IPS DF 19.7 (cell line): ENCODE data around the gene SLC16A11.
"Not testable (repeated sequence)": the region's sequence is repeated elsewhere in the genome, so short reads cannot be mapped to it uniquely, and the experiment has no call there.

Experiments
- DNase-seq: peaks from one replicate; pipeline ENCODE4 v3.0.0-alpha.2; 2013; ENCODE audit warnings: low read depth, low spot score

SLC16A11 gene

GRCh38 chr17:7010523-7010922 lies 33.4 kb downstream of the SLC16A11 start:
- no peak for DNase-seq

- no peak for DNase-seq
These were observed 36.7 kb downstream of the SLC16A11 start for GRCh38 chr17:7007143-7007542.

GRCh38 chr17:7005716-7006115 lies 38.2 kb downstream of the SLC16A11 start:
- no peak for DNase-seq

GRCh38 chr17:7004398-7005253 lies 39.3 kb downstream of the SLC16A11 start:
- DNase-seq: no peak

- no peak for DNase-seq
These were observed 40.1 kb downstream of the SLC16A11 start for GRCh38 chr17:7003745-7004144.

- DNase-seq: no peak
These were observed 41.4 kb downstream of the SLC16A11 start for GRCh38 chr17:7002288-7003047.

GRCh38 chr17:7001318-7001961 lies 42.5 kb downstream of the SLC16A11 start:
- DNase-seq: no peak

GRCh38 chr17:6998855-6999508 lies 44.9 kb downstream of the SLC16A11 start:
- DNase-seq: no peak

GRCh38 chr17:6997171-6997570 lies 46.7 kb downstream of the SLC16A11 start:
- DNase-seq: no peak

- no peak for DNase-seq
These were observed 47.5 kb downstream of the SLC16A11 start for GRCh38 chr17:6996256-6997011.

GRCh38 chr17:6995500-6996255 lies 48.2 kb downstream of the SLC16A11 start, which contains the start of gene ALOX12:
Gene ALOX12, plus strand, starts transcription at chr17:6996049. Its CDS starts 69 bp downstream, at chr17:6996118.
- no peak for DNase-seq

- no peak for DNase-seq
These were observed 49.1 kb downstream of the SLC16A11 start for GRCh38 chr17:6994666-6995256.

GRCh38 chr17:6994118-6994598 lies 49.7 kb downstream of the SLC16A11 start:
- no peak for DNase-seq

- not testable (repeated sequence) for DNase-seq
These were observed 50.3 kb downstream of the SLC16A11 start for GRCh38 chr17:6993613-6994056.
